ENCODE data around the gene KBTBD12.

- no peak for TF ChIP-seq CTCF (IDR thresholded peaks at IDR 0.05; ENCODE audit: low read length)
- TF ChIP-seq EZH2phosphoT487 (IDR thresholded peaks at IDR 0.05; ENCODE audit: low read length): no peak
- TF ChIP-seq EZH2 (optimal IDR thresholded peaks at IDR 0.05; ENCODE audit: low read depth, low read length): no peak
These were observed 46.1 kb downstream of the KBTBD12 start for GRCh38 chr3:127961124-127961523.
